ENCODE data around the gene MYBPC1. TPM values are rescaled to one million over a fixed set of nuclear protein-coding genes. Genes with fewer than 3 reads are reported as not detected.

Gene MYBPC1
- total and polyA plus RNA-seq, 2 of the 4 experiments (the other 2 are of a cell fraction): not detected

GRCh38 chr12:101581190-101581589, 13.6 kb upstream of the MYBPC1 start:
- in situ Hi-C loops (cut with MboI; ENCODE audit: low sequenced_read_pairs): no loop called here
- Histone ChIP-seq H3K9me3 (ENCODE audit: control insufficient read depth, insufficient read depth, low read length) (no peaks in the 10 kb centered on the region), H2BK15ac (ENCODE audit: low read depth, low read length) (no peak overlapping the region), H3K23ac (ENCODE audit: low read depth, low read length) (no peak overlapping the region), H4K91ac (ENCODE audit: insufficient read depth, low read depth, low read length) (no peak overlapping the region), H3K14ac (replicated peaks; ENCODE audit: low read depth, low read length) (no peak overlapping the region), H2BK120ac (ENCODE audit: low read depth, low read length) (no peak overlapping the region), H2AFZ (replicated peaks; ENCODE audit: low read length, poor library complexity) (no peak overlapping the region), H3K4me1 (ENCODE audit: control insufficient read depth, insufficient read depth, low read length) (no peaks in the 10 kb centered on the region), H2AK5ac (ENCODE audit: low read depth, low read length) (no peak overlapping the region), H4K8ac (ENCODE audit: low read depth in 2 of 2, low read length in 2 of 2) (no peak overlapping the region), H2AK9ac (replicated peaks; ENCODE audit: low read depth, low read length, poor library complexity) (no peak overlapping the region), H3K27me3 (ENCODE audit: control insufficient read depth, insufficient read depth, low read length) (no peaks in the 10 kb centered on the region), H3K9ac (ENCODE audit: low read depth, low read length) (no peak overlapping the region), H3K4ac (ENCODE audit: low read depth, low read length) (no peak overlapping the region), H3K36me3 (ENCODE audit: control insufficient read depth, insufficient read depth, low read length) (no peaks in the 10 kb centered on the region), H3K79me1 (ENCODE audit: low read depth in 1 of 2, low read length in 2 of 2) (no peaks in the 10 kb centered on the region), H4K5ac (ENCODE audit: low read depth, low read length) (no peak overlapping the region), H3K4me3 (ENCODE audit: insufficient read depth, low read depth, low read length) (no peak overlapping the region), H3K4me2 (ENCODE audit: low read depth, low read length) (no peak overlapping the region), H3K18ac (ENCODE audit: low read depth, low read length) (no peak overlapping the region), H2BK20ac (ENCODE audit: low read depth, low read length) (no peak overlapping the region), H3K27ac (ENCODE audit: insufficient read depth, low read length) (no peak overlapping the region), H4K20me1 (ENCODE audit: insufficient read depth, low read length) (no peaks in the 10 kb centered on the region), H3K56ac (ENCODE audit: extremely low read depth, insufficient read depth, low read length) (no peak overlapping the region), H2BK5ac (ENCODE audit: low read depth, low read length, poor library complexity, severe bottlenecking) (no peak overlapping the region), H3K9me1 (ENCODE audit: insufficient read depth, low read length) (no peaks in the 10 kb centered on the region)
- dilution Hi-C loops (cut with HindIII; ENCODE audit: low sequenced_read_pairs, unreplicated experiment): no loop called here
- no peak for TF ChIP-seq RFX5 (IDR thresholded peaks at IDR 0.05; ENCODE audit: low read depth, low read length)
- no peak for TF ChIP-seq BHLHE40 (IDR thresholded peaks at IDR 0.05; ENCODE audit: low read depth, low read length)
- no peak for TF ChIP-seq CTCF (conservative IDR thresholded peaks at IDR 0.05; ENCODE audit: low read depth, low read length)
- no peak for TF ChIP-seq FOS (IDR thresholded peaks at IDR 0.05; ENCODE audit: low read depth, low read length)
- no peak for TF ChIP-seq MAFK (IDR thresholded peaks at IDR 0.05; ENCODE audit: low read depth, low read length)
- TF ChIP-seq USF2 (IDR thresholded peaks at IDR 0.05; ENCODE audit: low read depth, low read length): no peak
- TF ChIP-seq CEBPB (IDR thresholded peaks at IDR 0.05; ENCODE audit: low read depth, low read length): no peak
- TF ChIP-seq RCOR1 (IDR thresholded peaks at IDR 0.05; ENCODE audit: insufficient replicate concordance, low read length): no peak
- no peak for TF ChIP-seq SMC3 (IDR thresholded peaks at IDR 0.05; ENCODE audit: low read depth, low read length)
- no peak for TF ChIP-seq RAD21 (IDR thresholded peaks at IDR 0.05; ENCODE audit: low read length)
- TF ChIP-seq NFE2L2 (IDR thresholded peaks at IDR 0.05; ENCODE audit: low read depth, low read length): no peak
- TF ChIP-seq MXI1 (IDR thresholded peaks at IDR 0.05; ENCODE audit: borderline replicate concordance, low read depth, low read length): no peak
- no peak for TF ChIP-seq ELK1 (IDR thresholded peaks at IDR 0.05; ENCODE audit: borderline replicate concordance, low read depth, low read length)
- no peak for TF ChIP-seq MAZ (IDR thresholded peaks at IDR 0.05; ENCODE audit: borderline replicate concordance, low read depth, low read length)
- no peak for TF ChIP-seq POLR2A (IDR thresholded peaks at IDR 0.05; ENCODE audit: low read depth, low read length)
- no peak for TF ChIP-seq CHD1 (IDR thresholded peaks at IDR 0.05; ENCODE audit: low read depth, low read length)
- ATAC-seq (ENCODE audit: low read depth) (no peak), DNase-seq (no peak)
- BruUV-seq (replicated peaks): no TSS peak
- no CpG with 5 or more reads among the region's 1 CpG for WGBS, 2 experiments (ENCODE audit: extremely low coverage in 2 of 2, insufficient read length in 1 of 2)
- intact Hi-C loops (cut with micrococcal nuclease): no loop called here
- POLR2A ChIA-PET (ENCODE audit: unreplicated experiment): no interaction called here
- CTCF ChIA-PET: no interaction called here

Data from IMR-90 (cell line).